Common myeloid progenitor, CD34-positive (primary cell): ENCODE data around the gene EIF4EBP2.

Experiments
- CTCF ChIA-PET: fragments of 350-600 bp; sonication (Branson Sonifier 250); formaldehyde crosslinking; loops from one replicate; lab custom pipeline; 2021; ENCODE audit warnings: antibody characterized with exemption; lab: Charles Lee
- POLR2A ChIA-PET: fragments of 350-600 bp; sonication (Branson Sonifier 250); formaldehyde crosslinking; loops from one replicate; lab custom pipeline; 2021; ENCODE audit warnings: antibody characterized with exemption; lab: Charles Lee
- DNase-seq, 3 donors: peaks; one replicate each; pipeline versions ENCODE4 v3.0.0 to v3.0.0-alpha.2; 2013
- H3K27ac ChIP-seq, 2 experiments: 1 replicate in 1 of 2; 2 replicates in 1 of 2; pipeline ENCODE4 v1.7.0; 2013; ENCODE audit warnings: inconsistent platforms in 2 of 2, low read length in 2 of 2, mild to moderate bottlenecking in 2 of 2, low read depth in 1 of 2, moderate library complexity in 1 of 2; ENCODE audit not compliant: severe bottlenecking in 2 of 2, insufficient read depth in 1 of 2, poor library complexity in 1 of 2
- H3K27me3 ChIP-seq, 5 experiments: replicated peaks in 2 of 5; 1 replicate in 3 of 5; 2 replicates in 2 of 5; pipeline versions ENCODE4 v1.6.1 to v1.7.0; 2013; ENCODE audit warnings: low read length in 4 of 5, mild to moderate bottlenecking in 2 of 5, moderate library complexity in 2 of 5, inconsistent platforms in 1 of 5; ENCODE audit not compliant: insufficient read depth in 5 of 5, control insufficient read depth in 4 of 5
- H3K36me3 ChIP-seq, 4 experiments: 1 replicate in 2 of 4; 2 replicates in 2 of 4; pipeline versions ENCODE4 v1.6.1 to v1.7.0; 2013; ENCODE audit warnings: low read length in 3 of 4, control low read depth in 1 of 4, mild to moderate bottlenecking in 1 of 4; ENCODE audit not compliant: control insufficient read depth in 4 of 4, insufficient read depth in 4 of 4
- H3K4me1 ChIP-seq, 4 experiments: 1 replicate in 3 of 4; 2 replicates in 1 of 4; pipeline versions ENCODE4 v1.6.1 to v1.7.1; 2013; ENCODE audit warnings: low read length in 3 of 4, mild to moderate bottlenecking in 3 of 4, control low read depth in 1 of 4, inconsistent platforms in 1 of 4, moderate library complexity in 1 of 4; ENCODE audit not compliant: control insufficient read depth in 4 of 4, insufficient read depth in 4 of 4; ENCODE audit errors: control extremely low read depth in 1 of 4
- H3K4me3 ChIP-seq, 7 experiments: 1 replicate in 4 of 7; 2 replicates in 3 of 7; pipeline versions ENCODE4 v1.5.1 to v1.7.0; 2013; ENCODE audit warnings: mild to moderate bottlenecking in 7 of 7, low read length in 6 of 7, moderate library complexity in 6 of 7, inconsistent platforms in 2 of 7, low read depth in 2 of 7, control low read depth in 1 of 7; ENCODE audit not compliant: insufficient read depth in 4 of 7, control insufficient read depth in 1 of 7; ENCODE audit errors: extremely low read depth in 1 of 7
- H3K9me3 ChIP-seq, 5 experiments: 1 replicate in 4 of 5; 2 replicates in 1 of 5; pipeline versions ENCODE4 v1.6.1 to v1.7.1; 2013; ENCODE audit warnings: low read length in 4 of 5, mild to moderate bottlenecking in 2 of 5, inconsistent platforms in 1 of 5, low read depth in 1 of 5, moderate library complexity in 1 of 5; ENCODE audit not compliant: control insufficient read depth in 4 of 5, insufficient read depth in 2 of 5; ENCODE audit errors: control extremely low read depth in 1 of 5
- WGBS: methylation state at CpG from one replicate; pipeline ENCODE4 v1.1.5; 2013; ENCODE audit not compliant: insufficient coverage; 5-methylcytosine and 5-hydroxymethylcytosine counted together

EIF4EBP2 gene

DNA sequence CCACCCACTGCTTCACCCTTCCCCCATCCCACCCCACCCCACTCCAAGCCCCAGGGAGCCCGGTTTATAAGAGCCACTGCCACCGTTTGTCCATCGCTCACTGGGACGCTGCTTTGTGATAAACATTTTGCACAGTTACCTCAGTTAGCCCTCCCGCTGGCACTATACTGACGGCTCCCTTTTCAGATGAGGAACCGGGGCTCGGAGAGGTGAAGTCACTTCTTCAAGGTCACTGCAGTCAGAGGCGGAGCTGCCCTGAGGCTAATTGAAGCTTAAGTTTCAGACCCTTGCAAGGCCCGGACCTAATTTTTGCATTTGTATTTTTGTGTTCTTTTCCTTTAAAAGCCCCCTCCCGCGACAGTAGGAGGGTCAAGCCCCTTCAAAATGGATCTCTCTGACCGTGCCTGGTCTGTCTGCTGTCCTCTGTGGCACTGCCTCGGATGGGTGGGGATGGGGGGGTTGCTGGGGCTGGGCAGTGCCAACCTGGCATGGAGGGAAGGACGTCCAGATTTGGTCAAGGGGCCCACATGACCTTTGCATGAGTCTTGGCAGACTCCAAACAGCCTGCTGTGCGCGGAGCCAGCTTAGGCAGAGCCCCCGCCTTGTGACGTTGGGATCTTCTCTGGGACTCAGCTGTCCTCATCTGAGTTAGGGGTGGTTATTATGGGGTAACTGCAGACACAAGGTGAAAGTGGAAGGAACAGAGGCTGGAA is 55.3 kb downstream of the EIF4EBP2 start:
- DNase-seq = peak in 2 of 3 donors; percentile 15 to 17
- 31% methylated on average over 18 of the region's 19 CpGs for WGBS
- H3K9me3 ChIP-seq = no peaks in the 10 kb centered on the region
- POLR2A ChIA-PET = interaction anchor here (1.3 kb wide), 1 partner anchor 55 kb away, joined by 4 read pairs; no protein-coding TSS in a partner anchor
- CTCF ChIA-PET = interaction anchor here (4.0 to 11.2 kb wide), 3 partner anchors 20 to 81 kb away, joined by 35 to 238 read pairs (median 38); partner anchors contain the start of gene PALD1
- H3K36me3 ChIP-seq = no peaks in the 10 kb centered on the region
- H3K4me3 ChIP-seq = no peak overlapping the region
- H3K27me3 ChIP-seq = peaks cover 2 to 58% (median 24%) of the 10 kb centered on the region in 5 experiments
- H3K4me1 ChIP-seq = peaks cover 0 to 22% (median 13%) of the 10 kb centered on the region in 4 experiments
- no peak overlapping the region for H3K27ac ChIP-seq

DNA sequence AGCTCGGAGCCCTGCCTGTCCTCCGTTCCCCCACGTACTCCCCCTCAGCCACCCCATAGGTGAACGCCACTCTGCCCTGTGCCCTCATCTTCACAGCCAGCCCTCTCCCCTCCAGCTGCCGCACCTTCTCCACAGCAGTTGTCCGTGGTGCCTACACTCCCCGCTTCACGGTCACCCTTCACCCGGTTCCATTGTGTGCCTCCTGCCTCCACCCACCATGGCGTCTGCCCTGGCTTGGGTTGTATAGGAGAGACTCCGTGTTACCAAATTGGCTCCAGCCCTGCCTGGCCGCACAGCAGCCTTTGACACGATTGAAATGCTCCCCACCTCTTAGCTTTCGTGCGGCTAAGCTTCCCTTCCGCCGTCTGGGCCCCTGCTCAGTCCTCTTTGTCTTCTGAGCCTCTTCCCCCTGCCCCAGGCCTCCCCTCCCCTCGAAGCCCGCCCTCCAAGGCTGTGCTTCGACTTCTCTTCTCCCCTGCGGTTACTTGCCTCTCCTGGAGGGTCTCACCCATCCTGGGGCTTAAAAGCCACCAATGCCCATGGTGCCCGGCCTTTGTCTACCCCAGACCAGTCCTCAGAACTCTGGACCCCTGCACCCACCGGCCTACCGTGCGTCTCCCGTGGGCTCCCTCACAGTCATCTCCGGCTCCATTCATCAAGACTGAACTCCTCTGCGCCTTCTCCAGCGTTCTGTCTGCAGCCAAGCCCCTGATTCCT is 56.0 kb downstream of the EIF4EBP2 start:
- H3K27me3 ChIP-seq = peaks cover 2 to 58% (median 24%) of the 10 kb centered on the region in 5 experiments
- H3K4me3 ChIP-seq = no peak overlapping the region
- H3K27ac ChIP-seq = no peak overlapping the region
- H3K36me3 ChIP-seq = no peaks in the 10 kb centered on the region
- CTCF ChIA-PET = interaction anchor here (1.2 to 11.2 kb wide), 8 partner anchors 14 to 89 kb away, joined by 6 to 238 read pairs (median 36); partner anchors contain the start of gene PALD1
- H3K4me1 ChIP-seq = peaks cover 0 to 22% (median 13%) of the 10 kb centered on the region in 4 experiments
- DNase-seq = no peak
- no peaks in the 10 kb centered on the region for H3K9me3 ChIP-seq
- 75% methylated on average over 25 of the region's 29 CpGs for WGBS
- POLR2A ChIA-PET = no interaction called here

DNA sequence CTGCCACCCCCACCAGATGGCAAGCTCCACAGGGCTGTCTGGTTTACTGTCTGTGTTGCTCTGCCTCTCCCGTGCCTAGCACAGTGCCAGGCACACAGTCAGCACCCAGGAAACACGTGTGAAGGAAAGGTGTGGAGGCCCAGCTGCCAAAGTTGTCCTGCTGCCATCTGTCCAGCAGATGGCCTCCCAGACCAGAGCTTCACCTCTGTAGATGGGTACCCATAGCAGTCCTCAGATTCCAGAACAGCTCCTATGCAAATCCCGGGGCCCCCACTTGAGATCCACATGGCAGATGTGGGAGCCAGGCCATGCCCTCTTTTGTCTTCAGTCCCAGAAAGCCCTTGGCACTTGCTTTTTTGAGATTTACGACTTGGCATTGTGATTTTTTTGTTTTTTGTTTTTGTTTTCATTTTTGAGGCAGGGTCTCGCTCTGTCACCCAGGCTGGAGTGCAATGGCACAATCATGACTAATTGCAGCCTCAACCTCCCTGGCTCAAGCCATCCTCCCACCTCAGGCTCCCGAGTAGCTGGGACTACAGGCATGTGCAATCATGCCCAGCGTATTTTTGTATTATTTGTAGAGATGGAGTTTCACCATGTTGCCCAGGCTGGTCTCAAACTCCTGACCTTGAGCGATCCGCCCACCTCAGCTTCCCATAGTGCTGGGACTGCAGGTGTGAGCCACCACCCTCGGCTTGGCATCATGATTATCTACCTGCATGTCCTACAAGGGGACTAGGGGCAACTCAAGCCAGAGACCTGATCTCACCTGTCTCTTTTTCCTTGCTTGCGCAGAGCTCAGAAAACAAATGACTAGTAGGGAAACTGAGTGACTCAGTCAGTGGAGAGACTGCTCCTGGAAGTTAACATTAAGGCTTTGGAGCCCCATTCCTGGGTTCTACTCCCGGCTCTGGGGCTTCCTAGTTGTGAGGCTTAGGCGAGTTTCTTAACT is 57.7 kb downstream of the EIF4EBP2 start:
- H3K9me3 ChIP-seq = no peaks in the 10 kb centered on the region
- ChIA-PET POLR2A (interaction anchor here (0.6 to 1.2 kb wide), 6 partner anchors 16 to 77 kb away, joined by 3 to 6 read pairs (median 4); partner anchors contain the start of gene EIF4EBP2), CTCF (interaction anchor here (0.7 to 11.2 kb wide), 40 partner anchors 9 to 417 kb away, joined by 3 to 238 read pairs (median 5); partner anchors contain the start of gene PALD1)
- H3K4me1 ChIP-seq = peaks cover 0 to 21% (median 13%) of the 10 kb centered on the region in 4 experiments
- WGBS = 69% methylated on average over 7 of the region's 13 CpGs
- H3K27ac ChIP-seq = no peak overlapping the region
- no peaks in the 10 kb centered on the region for H3K36me3 ChIP-seq
- peaks cover 2 to 41% (median 20%) of the 10 kb centered on the region in 5 experiments for H3K27me3 ChIP-seq
- H3K4me3 ChIP-seq = no peak overlapping the region
- peak in 2 of 3 donors; percentile 38 to 49 for DNase-seq

DNA sequence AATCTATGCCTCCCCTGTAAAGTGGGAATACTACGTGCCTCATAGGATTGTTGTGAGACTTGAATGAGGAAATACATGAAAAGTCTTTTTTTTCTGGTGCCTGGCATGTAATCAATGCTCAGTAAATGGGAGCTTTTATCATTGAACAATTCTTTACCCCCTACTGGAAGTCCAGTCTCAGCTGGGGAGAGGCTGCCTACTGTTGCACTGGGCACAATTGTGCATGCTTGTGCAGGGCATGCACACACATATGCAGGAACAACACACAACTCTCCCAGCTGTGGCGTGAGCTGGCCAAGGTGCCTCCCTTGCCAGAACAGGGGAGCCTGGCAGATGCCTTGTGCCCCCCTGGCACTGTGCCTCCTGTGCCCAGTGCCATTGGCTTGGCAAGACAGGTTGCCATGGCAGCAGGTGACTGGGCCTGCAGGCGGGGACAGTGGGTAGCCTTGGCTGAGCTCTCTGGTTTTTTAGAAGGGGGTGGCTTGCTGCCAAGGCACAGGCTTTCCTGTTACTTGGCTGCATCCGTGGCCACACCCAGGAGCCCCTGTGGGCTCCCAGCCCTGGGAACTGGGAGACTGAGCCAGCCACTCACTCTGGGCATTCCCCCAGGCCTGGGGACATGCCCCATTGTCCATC is 58.5 kb downstream of the EIF4EBP2 start:
- Histone ChIP-seq H3K27me3 (peaks cover under 1 to 33% (median 17%) of the 10 kb centered on the region in 5 experiments), H3K27ac (no peak overlapping the region), H3K4me3 (no peak overlapping the region), H3K36me3 (no peaks in the 10 kb centered on the region), H3K9me3 (no peaks in the 10 kb centered on the region), H3K4me1 (peaks cover 0 to 21% (median 13%) of the 10 kb centered on the region in 4 experiments)
- ChIA-PET CTCF (interaction anchor here (0.9 to 11.2 kb wide), 23 partner anchors 10 to 370 kb away, joined by 3 to 238 read pairs (median 9); partner anchors contain the start of gene PALD1), POLR2A (interaction anchor here (0.9 kb wide), 1 partner anchor 31 kb away, joined by 4 read pairs; no protein-coding TSS in a partner anchor)
- DNase-seq = peak; percentile 35 to 66 (median 60)
- 25% methylated on average over 2 of the region's 4 CpGs for WGBS

DNA sequence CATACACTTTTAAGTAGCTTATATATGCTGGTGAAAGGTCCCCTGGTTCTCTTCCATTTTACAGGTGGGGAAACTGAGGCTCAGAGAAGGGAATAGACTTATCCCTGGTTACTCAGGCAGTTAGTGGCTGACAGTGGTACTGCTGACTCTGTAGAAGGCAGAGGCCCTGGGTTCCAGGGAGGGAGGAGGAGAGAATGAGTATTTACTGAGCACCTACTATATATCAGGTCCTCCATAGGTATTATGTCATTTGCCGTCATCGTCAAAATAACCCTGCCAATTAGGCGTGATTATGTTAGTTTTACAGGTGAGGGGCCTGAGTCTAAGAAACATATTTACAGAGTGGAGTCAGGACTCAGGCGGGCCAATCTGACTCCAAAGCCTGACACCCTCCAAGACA is 61.3 kb downstream of the EIF4EBP2 start:
- CTCF ChIA-PET = interaction anchor here (0.7 to 11.2 kb wide), 7 partner anchors 51 to 390 kb away, joined by 3 to 238 read pairs (median 3); no protein-coding TSS in a partner anchor
- no peak for DNase-seq
- Histone ChIP-seq H3K27me3 (peaks cover 0 to 6% (median 2%) of the 10 kb centered on the region in 5 experiments), H3K4me1 (peaks cover 0 to 11% (median 4%) of the 10 kb centered on the region in 4 experiments), H3K27ac (no peak overlapping the region), H3K36me3 (no peaks in the 10 kb centered on the region), H3K9me3 (no peaks in the 10 kb centered on the region), H3K4me3 (no peak overlapping the region)
- POLR2A ChIA-PET = interaction anchor here (0.9 kb wide), 1 partner anchor 12 kb away, joined by 3 read pairs; no protein-coding TSS in a partner anchor
- 93% methylated on average over 4 of the region's 4 CpGs for WGBS
